ENCODE measurements around the gene FER1L5.

Gene FER1L5

GRCh38 chr2:96680561-96681141 lies 38.1 kb downstream of the FER1L5 start:
- DNase-seq (ENCODE audit: low read depth in 1 of 2, low spot score in 1 of 2): no peak

- DNase-seq (ENCODE audit: low read depth in 1 of 2, low spot score in 1 of 2): no peak
Measured at GRCh38 chr2:96681540-96681939, 39.0 kb downstream of the FER1L5 start.

DNA sequence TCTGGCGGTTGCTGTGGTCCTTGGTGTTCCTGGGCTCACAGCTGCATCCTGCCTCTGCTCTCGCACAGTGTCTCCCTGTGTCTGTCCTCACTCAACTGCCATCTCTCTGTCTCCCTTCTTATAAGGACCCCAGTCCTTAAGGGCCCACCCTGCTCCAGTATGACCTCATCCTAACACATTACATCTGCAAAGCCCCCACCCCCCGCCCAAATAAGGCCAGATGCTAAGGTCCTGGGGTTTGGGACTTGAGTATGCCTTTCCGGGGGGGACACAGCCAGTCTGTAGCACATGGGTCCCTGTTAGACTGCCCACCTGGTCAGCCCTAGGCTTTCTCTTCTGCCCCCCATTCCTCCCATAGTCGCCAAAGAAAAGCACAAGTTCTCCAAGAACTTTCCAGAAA lies 40.7 kb downstream of the FER1L5 start:
- no peak for DNase-seq (ENCODE audit: low read depth in 1 of 2, low spot score in 1 of 2)

DNA sequence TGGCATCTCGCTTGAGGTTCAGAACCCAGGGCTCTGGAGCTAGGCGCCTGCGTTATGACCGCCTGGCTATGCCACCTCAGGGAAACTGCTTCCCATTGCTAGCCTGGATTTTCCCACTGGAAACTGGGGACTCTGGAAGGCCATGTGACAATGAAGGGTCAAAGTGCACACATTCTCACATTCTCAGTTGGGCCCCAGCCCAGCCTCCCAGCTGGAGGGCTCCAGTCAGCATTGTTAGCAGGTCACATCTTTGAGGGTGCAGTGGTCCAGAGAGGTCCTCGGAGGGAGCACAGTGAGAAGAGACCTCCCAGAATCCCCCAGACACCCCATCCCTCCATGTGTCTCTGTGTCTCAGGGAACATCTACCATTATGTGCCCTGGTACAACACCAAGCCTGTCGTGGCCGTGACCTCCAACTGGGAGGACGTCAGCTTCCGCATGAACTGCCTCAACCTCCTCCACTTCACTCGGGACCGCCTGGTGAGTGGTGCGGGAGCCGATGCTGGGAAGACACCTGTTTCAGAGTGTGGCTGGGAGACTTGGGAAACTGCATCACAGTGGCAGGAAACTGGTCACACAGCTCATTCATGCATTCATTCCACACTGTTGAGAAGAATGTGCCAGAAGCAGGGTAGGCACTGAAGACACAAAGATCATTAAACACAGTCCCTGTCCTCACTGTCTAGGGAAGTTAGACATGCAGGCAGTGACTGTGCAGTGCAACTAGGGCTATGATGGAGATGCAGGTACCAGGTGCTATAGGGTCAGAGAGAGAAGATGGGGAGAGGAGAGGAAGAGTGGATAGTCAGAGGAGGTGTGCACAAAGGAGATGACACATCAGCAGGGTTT lies 41.6 kb downstream of the FER1L5 start:
- DNase-seq (ENCODE audit: low read depth in 1 of 2, low spot score in 1 of 2): no peak

- DNase-seq (ENCODE audit: low read depth in 1 of 2, low spot score in 1 of 2): no peak
Measured at GRCh38 chr2:96684883-96685576, 42.5 kb downstream of the FER1L5 start.

DNA sequence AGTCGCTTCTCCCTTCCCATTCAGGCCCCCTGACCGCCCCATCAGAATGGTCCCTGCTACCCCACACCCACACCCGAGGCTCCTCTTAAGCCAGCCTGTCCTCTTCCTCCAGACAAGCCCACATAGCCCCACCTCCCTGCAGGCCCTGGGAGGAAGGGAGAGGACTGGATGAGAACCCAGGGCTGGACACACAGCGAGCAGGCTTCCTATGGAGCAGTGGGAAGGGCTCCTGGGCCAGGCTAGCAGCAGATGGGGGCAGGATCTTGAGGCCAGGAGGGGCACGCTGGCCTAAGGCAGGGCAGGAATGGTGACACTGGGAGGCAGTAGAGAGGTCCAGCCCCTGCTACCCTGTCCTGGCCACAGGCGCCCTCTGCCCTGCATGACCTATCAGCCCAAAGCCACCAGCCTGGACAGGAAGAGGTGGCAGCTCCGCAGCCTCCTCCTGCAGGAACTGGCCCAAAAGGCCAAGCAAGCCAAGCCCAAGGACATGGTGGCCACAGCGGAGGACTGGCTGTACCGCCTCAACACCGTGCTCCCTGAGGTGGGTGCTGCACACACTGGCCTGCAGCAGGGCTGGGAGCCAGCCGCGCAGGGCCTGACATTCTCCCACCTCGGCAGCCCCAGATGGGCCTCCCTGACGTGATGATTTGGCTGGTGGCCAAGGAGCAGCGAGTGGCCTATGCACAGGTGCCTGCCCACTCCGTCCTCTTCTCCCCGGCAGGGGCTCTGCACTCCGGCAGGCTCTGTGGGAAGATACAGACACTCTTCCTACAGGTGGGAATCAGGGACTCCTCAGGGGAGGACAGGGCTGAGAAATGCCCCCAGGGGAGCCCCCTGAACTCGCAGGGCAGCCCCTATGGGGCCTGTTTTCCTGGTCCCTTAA lies 43.3 kb downstream of the FER1L5 start:
- no peak for DNase-seq (ENCODE audit: low read depth in 1 of 2, low spot score in 1 of 2)

DNA sequence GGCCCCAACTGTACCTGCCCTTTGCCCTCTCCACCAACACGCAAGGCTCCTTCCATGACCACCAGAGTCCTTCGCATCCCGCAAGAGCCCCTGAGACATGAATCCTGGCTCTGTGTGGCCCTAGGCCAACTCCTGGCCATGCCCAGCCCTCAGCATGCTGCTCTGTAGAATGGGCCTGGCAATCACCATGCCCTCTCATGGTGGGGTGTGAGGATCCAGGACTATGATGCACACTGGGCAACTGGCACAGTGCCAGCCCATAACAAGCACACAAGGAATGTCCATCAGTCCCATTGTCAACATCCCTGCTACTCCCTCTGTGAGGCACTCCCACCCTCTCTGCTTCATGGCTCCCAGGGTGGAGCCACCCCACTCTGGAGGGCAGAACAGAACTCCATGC lies 44.7 kb downstream of the FER1L5 start:
- DNase-seq (ENCODE audit: low read depth in 1 of 2, low spot score in 1 of 2): no peak

- DNase-seq (ENCODE audit: low read depth in 1 of 2, low spot score in 1 of 2): no peak
Measured at GRCh38 chr2:96687711-96688640, 45.4 kb downstream of the FER1L5 start.

DNA sequence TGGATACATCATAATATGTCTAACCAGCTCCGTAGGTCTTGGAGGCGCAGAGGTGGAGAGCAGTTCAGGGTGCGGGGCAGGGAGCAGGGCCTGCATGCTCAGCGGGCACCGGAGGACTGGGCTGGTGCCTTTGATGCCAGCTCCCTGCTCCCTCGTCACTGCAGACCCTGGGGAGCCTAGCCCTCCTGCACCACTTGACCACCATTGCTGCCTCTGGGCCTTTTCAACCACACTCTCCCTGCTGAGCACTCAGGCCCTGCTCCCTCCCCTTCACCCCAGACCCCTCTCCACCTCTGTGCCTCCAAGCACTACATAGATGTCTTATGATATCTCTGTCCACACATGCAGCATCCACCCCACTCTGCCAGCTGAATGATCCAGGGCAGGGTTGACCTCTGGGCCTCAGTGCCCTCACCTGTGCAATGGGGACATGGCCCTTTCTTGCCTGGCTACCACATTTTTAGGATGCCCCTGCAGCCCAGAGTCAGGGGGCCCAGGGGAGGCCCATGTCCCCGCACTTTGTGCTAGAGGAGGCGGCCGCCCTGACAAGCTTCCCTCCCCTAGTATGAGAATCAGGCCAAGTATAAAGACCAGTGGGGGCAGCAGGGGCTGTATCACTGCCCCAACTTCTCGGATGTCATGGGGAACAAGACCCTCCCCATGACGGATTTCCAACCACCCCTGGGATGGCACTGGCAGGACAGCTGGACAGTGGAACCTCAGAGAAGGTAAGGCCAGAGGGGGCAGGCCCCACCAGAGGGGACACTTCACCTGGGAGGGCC lies 46.3 kb downstream of the FER1L5 start:
- no peak for DNase-seq (ENCODE audit: low read depth in 1 of 2, low spot score in 1 of 2)

- no peak for DNase-seq (ENCODE audit: low read depth in 1 of 2, low spot score in 1 of 2)
Measured at GRCh38 chr2:96689431-96689991, 46.9 kb downstream of the FER1L5 start.

DNA sequence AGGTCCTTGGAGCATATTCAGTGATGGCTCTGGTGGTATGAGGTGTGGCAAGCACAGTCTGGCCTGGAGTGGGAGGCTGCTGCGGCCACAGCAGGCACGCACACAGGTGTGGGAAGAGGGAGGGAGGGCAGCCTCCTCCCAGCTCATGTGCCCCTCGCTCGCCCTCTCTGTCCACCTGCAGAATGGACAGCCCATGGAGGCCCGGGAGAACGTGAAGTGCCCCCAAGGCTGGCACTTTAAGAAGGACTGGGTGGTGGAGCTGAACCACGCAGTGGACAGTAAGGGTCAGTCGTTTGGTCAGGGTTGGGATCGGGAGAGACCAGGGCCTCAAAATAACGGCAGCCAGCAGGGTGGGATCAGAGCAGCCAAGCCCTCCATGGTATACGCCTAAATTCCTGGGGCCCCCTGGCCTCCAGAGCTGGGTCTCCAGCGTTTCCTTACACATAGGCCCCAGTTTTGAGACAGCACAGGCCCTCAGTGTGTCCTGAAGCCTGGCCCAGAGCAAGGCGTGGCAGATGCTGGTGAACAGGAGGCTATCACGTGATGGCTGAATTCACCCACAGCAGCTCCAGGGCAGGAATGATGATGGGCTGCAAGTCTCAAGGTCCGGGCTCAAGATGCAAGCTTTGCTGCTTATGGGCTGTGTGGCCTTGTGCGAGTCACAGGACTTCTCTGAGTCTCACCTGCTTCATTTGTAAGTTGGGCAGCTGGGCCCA lies 47.9 kb downstream of the FER1L5 start:
- DNase-seq (ENCODE audit: low read depth in 1 of 2, low spot score in 1 of 2): no peak

GRCh38 chr2:96691022-96691612 lies 48.6 kb downstream of the FER1L5 start:
- DNase-seq (ENCODE audit: low read depth in 1 of 2, low spot score in 1 of 2): no peak

DNA sequence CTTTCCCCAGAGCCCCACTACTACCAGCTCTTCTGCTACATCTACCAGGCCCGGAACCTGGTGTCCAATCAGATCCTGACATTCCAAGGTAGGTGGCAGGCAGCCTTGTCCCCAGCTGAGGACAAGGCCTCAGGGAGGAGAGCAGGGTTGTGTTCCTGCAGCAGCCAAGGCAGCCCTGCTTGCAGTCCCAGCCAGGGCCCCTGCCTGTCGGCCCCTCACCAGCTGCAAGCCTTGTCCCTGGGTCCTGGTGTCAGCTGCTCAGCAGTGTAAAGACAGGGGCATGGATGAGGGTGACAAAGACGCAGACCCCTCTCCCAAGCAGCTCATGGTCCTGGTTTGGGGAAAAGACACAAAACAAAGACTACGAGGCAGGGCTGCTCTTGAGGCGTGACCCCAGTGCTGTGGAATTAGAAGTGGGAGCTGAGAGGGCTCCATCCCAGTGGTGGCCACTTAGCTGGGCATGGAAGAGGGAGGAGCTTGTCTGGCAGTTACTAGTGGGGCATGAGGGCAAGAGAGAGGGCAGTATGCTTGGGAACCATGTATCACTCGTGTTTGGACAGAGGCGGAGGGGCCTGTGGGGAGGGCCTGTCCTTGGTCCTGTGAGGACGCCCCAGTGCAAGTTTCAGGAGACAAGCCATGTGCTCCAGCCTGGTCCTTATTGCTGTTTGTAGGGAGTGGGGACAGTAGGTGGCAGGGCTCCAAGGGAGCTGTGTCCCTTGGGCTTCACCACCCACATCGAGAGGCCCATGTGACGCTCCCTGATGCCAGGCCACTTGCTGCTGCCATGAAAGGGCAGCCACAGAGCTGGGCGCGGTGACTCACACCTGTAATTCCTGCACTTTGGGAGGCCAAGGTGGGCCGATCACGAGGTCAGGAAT lies 49.8 kb downstream of the FER1L5 start:
- no peak for DNase-seq (ENCODE audit: low read depth in 1 of 2, low spot score in 1 of 2)

DNA sequence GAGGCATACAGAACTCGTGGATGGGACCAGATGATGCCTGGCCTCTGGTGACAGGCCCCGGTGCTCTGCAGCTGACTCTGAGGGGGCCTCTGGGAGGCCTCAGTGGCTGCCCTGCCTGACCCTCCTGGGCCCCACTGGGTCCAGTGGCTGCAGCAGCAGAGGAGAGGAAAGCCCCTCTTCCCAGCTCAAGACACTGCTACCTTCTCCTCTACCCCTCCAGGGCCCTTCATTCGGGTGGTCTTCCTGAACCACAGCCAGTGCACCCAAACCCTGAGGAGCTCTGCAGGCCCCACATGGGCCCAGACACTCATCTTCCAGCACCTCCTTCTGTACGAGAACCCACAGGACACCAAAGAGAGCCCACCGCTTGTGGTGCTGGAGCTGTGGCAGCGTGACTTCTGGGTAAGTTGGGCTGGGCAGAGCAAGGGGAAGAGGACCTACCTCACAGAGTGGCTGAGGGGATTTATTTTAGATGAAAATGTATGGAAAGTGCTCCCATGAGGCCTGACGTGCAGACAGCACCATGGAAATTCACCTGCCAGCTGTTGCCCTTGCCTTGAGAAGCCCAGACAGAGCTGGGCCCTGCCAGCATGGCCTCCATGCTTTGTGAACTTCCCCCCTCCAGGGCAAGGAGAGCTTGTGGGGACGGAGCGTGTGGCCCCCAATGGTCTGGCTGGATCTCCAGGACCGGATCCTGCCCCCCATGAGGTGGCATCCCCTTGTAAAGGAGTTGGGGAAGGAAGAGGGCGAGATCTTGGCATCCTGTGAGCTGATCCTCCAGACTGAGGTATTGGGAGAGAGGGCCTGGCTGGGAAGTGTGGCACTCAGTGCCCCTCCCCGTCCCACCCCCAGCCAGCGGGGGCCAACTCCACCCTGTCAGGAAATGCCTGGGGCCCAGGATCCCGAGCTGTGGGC lies 51.0 kb downstream of the FER1L5 start:
- no peak for DNase-seq (ENCODE audit: low read depth in 1 of 2, low spot score in 1 of 2)

GRCh38 chr2:96694279-96694678 lies 51.7 kb downstream of the FER1L5 start:
- no peak for DNase-seq (ENCODE audit: low read depth in 1 of 2, low spot score in 1 of 2)
